ENCODE data around the gene CCDC127.

DNA sequence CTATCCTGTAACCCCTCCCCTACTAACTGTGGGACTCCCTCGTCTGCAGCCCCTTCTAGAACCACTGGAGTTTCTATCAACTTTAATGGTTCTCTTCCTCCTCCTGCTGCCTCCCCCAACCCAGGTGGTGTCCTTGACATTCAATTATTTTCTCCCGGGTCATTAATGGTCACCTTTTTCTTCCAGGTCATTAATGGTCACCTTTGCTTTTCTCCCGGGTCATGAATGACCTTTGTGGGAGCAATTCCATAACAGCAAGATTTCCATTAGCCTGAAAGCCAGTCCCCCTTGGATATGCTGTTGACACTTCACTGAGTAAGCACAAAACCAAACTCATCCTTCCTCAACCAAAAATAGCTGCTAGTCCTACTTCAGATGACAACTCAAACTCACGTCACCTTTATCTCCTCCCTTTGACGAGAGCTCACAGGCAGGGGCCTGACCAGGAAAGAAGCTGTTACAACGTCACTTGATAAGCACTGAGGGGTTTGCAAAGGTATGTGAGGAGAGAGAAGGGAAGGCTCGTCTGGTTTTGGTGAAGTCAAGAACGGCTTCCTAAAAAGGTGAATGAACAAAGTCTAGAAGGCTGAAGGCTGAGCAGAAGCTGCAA, 10.9 kb downstream of the CCDC127 start:
- TF ChIP-seq, protein P1, sequence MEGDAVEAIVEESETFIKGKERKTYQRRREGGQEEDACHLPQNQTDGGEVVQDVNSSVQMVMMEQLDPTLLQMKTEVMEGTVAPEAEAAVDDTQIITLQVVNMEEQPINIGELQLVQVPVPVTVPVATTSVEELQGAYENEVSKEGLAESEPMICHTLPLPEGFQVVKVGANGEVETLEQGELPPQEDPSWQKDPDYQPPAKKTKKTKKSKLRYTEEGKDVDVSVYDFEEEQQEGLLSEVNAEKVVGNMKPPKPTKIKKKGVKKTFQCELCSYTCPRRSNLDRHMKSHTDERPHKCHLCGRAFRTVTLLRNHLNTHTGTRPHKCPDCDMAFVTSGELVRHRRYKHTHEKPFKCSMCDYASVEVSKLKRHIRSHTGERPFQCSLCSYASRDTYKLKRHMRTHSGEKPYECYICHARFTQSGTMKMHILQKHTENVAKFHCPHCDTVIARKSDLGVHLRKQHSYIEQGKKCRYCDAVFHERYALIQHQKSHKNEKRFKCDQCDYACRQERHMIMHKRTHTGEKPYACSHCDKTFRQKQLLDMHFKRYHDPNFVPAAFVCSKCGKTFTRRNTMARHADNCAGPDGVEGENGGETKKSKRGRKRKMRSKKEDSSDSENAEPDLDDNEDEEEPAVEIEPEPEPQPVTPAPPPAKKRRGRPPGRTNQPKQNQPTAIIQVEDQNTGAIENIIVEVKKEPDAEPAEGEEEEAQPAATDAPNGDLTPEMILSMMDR (IDR thresholded peaks at IDR 0.05 in 8 of 11, conservative IDR thresholded peaks at IDR 0.05 in 3 of 11): no peak
- no peak for TF ChIP-seq POLR2A (IDR thresholded peaks at IDR 0.05)

Measured in spleen (tissue), 7 donors.